Hindlimb muscle (tissue), 1 donor: ENCODE results near the gene SLC34A3. TPM values are rescaled to one million over a fixed set of nuclear protein-coding genes. Genes with fewer than 3 reads are reported as not detected.

Experiments used
- DNase-seq: peaks from one replicate; pipeline ENCODE4 v3.0.0-alpha.2; 2013
- polyA plus RNA-seq: library from polyadenylated mRNA; unstranded; fragments of 120-200 nt; gene quantifications from one replicate; pipeline ENCODE4 v1.2.1, GENCODE V29; 2013; ENCODE audit not compliant: insufficient read length

SLC34A3 gene
- polyA plus RNA-seq, 1 donor, result 1.8 TPM

DNA sequence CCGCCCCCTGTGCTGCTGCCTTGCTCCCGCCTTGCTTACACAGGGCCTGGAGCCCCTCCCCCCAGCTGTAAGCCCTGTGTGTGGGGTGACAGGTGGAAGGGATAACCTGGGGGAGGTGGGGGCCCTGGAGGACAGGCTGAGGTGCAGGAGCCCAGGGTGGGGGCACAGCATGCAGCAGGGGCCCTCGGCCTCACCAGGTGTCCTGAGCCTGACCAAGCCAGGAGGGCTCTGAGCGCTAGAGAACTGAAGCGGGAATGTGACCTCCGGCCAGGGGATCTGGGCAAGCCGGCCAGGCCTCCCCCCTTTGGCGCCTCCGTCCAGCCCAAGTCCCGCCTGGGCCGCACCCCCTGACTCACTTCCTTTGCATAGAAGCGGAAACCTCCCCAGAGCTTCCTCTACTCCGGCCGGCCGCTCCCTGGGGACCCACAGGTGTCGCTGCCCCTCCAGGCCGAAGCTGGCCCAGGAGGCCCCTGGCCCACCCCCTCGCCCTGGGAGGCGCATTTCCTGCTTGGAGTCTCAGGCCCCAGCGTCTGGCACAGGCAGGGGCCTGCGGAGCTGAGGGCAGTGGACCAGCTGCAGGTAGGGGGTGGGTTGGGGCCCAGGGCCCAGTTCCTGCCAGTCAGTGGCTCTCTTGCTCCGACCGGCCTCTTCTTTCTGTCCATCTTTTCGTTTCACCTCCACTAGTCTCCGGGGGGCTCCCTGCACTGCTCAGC, 46.8 kb downstream of the SLC34A3 start, which contains the start of gene TOR4A:
Gene TOR4A, plus strand, starts transcription at position 398 of the 713 bp plus-strand sequence. CDS start 964 bp downstream, outside the sequence.
- peak; percentile 69 for DNase-seq

DNA sequence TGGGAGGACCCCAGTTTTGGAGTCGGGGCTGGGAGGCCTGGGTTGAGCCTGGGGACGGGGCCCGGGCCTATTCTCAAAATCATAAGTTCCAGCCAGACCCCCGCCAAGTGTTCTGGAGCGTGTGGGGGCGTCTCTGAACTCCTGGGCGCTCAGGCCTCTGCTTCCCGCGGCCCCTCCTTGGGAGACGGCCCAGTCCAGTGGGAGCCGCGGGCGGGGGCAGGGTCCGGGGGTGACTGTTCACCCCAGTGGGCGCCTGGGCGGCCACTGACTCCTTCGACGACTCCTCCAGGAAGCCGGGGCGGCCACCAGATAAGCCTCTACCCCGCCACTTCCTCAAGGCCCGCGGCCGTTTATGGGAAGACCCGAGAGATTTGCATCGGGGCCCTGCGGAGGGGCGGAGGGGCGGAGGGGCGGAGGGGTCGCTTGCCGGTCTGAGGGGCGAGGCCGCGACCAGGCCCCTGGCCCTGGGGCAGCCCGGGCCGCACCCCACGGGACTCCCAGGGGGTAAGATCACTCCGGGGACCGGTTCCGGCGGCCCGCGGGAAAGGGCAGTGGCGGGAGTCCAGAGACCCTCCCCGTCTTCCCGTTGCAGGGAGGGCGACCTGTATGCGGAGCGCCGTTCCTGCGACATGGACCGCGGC, 47.5 kb downstream of the SLC34A3 start:
- no peak for DNase-seq

DNA sequence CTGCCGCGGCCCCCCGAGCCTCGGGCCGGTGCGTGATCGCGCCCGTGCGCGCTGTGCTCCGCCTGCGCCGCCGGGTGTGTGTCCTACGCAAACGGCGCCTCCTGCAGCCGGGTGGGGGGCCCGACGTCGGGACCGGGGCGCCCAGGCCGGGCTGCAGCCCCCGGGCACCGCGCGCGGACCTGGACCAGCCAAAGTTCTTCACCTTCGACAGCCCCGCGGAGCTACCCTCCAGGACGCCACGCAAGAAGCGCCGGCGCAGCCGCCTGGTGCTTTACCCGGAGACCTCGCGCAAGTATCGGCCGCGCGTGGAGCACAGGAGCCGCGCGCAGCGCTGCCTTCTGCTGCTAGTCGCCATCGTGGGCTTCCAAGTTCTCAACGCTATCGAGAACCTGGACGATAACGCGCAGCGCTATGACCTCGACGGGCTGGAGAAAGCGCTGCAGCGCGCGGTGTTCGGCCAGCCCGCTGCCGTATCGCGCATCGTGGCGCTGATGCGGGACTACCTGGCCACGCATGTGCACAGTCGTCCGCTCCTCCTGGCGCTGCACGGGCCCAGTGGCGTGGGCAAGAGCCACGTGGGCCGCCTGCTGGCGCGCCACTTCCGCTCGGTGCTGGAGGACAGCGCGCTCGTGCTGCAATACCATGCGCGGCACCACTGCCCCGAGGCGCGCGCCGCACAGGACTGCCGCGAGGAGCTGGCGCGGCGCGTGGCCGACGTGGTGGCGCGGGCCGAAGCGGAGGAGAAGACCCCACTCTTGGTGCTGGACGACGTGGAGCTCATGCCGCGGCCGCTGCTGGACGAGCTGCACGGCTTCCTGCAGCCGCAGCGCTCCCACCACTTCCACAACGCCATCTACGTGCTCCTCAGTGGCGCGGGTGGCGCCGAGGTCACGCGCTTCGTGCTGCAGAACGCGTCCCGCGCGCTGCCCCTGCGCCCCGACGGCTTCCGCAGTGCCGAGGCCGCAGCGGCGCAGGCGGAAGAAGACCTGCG, 48.3 kb downstream of the SLC34A3 start:
- DNase-seq, result no peak

DNA sequence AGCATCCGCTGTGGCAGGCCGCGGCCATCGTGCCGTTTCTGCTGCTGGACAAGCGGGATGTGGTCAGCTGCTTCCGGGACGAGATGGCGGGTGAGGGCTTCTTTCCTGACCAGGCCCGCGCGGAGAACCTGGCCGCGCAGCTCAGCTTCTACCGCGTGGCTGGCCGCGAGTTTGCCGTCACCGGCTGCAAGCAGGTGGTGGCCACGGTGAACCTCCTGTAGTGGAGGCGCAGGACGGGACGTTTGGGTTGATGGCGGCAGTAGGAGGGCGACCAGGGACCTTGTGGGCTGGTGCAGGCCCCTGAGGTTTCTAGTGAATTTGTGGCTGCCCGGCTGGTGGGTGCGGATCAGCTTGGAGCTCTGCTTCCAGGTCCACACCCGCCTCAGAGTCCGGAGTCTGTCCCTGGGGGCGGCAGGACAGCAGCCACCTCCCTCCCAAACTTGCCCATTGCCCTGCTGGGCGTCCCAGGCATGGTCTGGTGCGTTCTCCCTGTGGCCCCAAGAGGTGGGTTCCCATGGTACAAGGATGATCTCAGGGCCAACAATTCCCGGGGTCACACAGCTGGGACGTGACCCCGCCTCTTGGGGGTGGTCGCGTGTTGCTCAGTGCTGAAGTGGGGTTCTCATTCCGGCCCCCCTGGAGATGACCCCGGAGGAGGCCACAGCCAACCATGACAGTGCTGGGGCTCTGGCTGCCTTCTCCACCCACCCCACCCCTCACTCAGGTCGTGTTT, 49.2 kb downstream of the SLC34A3 start:
- DNase-seq, result no peak

DNA sequence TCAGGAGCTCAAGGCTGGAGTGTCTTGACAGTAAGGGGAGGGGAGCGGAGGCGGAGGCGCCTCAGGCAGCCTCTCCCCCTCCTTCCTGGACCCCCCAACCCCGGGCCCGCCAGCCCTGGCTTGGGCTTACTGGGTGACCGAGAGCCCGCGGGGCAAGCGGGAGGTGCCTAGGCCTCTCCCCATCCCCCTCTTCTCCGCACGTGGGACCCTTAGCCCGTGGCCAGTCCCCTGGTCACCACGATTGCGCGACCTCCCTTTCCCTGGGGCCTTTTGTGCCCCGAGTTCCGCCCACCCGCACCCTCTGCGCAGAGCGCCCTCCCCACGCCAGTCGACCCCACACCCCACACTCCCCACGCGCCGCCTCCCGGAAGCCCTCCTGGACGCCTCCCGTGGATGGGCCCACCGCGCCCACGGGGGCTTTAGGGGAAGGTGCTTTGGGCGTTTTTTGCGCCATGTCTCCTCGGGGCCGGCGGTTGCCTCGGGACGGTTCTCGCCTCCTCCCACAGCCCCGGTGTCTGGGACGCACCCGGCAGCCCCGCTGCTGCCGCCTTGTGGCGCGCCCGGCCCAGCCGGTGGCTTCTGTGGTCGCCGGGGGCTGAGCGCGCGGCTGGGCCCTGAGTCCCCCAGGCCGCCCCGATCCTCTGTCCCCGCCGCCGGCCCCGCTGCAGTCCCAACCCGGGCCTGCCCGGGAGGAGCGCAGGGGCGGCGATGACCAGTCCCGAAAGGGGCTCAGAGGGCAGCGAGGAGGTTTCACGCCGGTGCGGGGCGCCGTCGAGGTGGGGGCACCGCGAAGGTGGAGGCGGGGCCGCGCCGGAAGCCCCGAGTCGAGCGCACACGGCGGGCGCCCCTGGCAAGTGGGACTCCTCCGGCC, 50.0 kb downstream of the SLC34A3 start:
- DNase-seq, result no peak

DNA sequence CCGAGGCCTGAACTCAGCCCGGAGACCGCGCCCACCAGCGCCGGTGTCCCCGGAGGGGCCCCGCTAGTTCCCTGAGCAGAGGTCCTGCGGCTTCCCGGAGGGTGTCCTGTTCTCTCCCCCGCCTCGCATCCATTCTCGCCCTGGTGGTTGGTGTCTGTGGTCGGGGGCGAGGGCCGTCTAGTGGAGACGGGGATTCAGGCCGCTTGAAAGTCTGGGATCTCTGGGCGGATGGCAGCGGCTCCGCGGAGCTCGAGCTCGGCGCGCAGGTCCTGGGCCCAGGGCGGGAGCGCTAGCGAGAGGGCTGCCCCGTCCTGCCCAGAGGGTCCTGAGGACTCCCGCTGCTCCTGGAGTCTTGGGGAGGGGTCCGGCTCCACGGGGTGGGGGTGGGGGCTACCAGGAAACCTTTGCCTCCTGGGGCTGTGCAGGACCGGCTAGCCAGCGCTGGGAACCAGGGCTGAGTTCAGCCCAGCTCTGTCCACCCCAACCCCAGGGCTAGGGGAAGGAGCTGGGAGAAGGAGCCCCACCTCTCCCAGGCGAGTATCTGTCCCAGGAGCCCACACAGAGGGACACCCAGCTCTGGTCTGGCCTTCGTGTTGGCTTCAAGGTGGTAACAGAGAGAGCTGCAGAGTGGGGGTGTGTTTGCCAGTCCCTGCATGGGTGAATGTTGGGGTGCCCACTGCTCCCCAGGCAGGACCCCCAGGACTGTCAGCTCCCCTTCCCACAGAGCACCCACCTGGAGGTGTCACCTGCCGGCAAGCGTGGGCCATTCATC, 50.8 kb downstream of the SLC34A3 start:
- DNase-seq, result no peak

Other genes with a start within 250 kb of the SLC34A3 start
- gene LCNL1, start 247.9 kb upstream of the SLC34A3 start, polyA plus RNA-seq, result 0.85 TPM
- 23.9 TPM for gene PAXX, start 238.5 kb upstream of the SLC34A3 start, polyA plus RNA-seq
- gene CLIC3, start 234.3 kb upstream of the SLC34A3 start, polyA plus RNA-seq, result 0.54 TPM
- gene ABCA2, start 202.7 kb upstream of the SLC34A3 start, polyA plus RNA-seq, result 18.4 TPM
- gene FUT7, start 198.8 kb upstream of the SLC34A3 start, polyA plus RNA-seq, result 0.10 TPM
- gene NPDC1, start 184.7 kb upstream of the SLC34A3 start, polyA plus RNA-seq, result 44.1 TPM
- 11.0 TPM for gene ENTPD2, start 176.8 kb upstream of the SLC34A3 start, polyA plus RNA-seq
- gene SAPCD2, start 160.3 kb upstream of the SLC34A3 start, polyA plus RNA-seq, result 3.9 TPM
- 2.5 TPM for gene UAP1L1, start 153.4 kb upstream of the SLC34A3 start, polyA plus RNA-seq
- 43.6 TPM for gene MAN1B1, start 143.9 kb upstream of the SLC34A3 start, polyA plus RNA-seq
- 30.0 TPM for gene DPP7, start 116.2 kb upstream of the SLC34A3 start, polyA plus RNA-seq
- gene GRIN1, start 91.7 kb upstream of the SLC34A3 start, polyA plus RNA-seq, result not detected
- gene LRRC26, start 60.9 kb upstream of the SLC34A3 start, polyA plus RNA-seq, result not detected
- gene TMEM210, start 58.8 kb upstream of the SLC34A3 start, polyA plus RNA-seq, result not detected
- gene ANAPC2, start 42.3 kb upstream of the SLC34A3 start, polyA plus RNA-seq, result 36.3 TPM
- 66.5 TPM for gene SSNA1, start 42.2 kb upstream of the SLC34A3 start, polyA plus RNA-seq
- 14.0 TPM for gene TPRN, start 30.2 kb upstream of the SLC34A3 start, polyA plus RNA-seq
- 36.1 TPM for gene TMEM203, start 25.3 kb upstream of the SLC34A3 start, polyA plus RNA-seq
- gene NDOR1, start 25.2 kb upstream of the SLC34A3 start, polyA plus RNA-seq, result 10.5 TPM
- gene RNF208, start 8.7 kb upstream of the SLC34A3 start, polyA plus RNA-seq, result 4.2 TPM
- 2.5 TPM for gene CYSRT1, start 5.7 kb upstream of the SLC34A3 start, polyA plus RNA-seq
- 2.1 TPM for gene RNF224, start 3.4 kb upstream of the SLC34A3 start, polyA plus RNA-seq
- 145 TPM for gene TUBB4B, start 10.4 kb downstream of the SLC34A3 start, polyA plus RNA-seq
- gene STPG3, start 20.4 kb downstream of the SLC34A3 start, polyA plus RNA-seq, result not detected
- gene NELFB, start 24.4 kb downstream of the SLC34A3 start, polyA plus RNA-seq, result 53.1 TPM
- gene TOR4A, start 46.8 kb downstream of the SLC34A3 start, polyA plus RNA-seq, result 7.9 TPM
- 3.9 TPM for gene NRARP, start 71.4 kb downstream of the SLC34A3 start, polyA plus RNA-seq
- 16.6 TPM for gene EXD3, start 192.3 kb downstream of the SLC34A3 start, polyA plus RNA-seq
- gene NOXA1, start 192.5 kb downstream of the SLC34A3 start, polyA plus RNA-seq, result 4.2 TPM
- 0.98 TPM for gene ENTPD8, start 210.5 kb downstream of the SLC34A3 start, polyA plus RNA-seq
- gene NSMF, start 228.4 kb downstream of the SLC34A3 start, polyA plus RNA-seq, result 18.1 TPM